H1 (cell line): Measurements from ENCODE around the gene GABRG3.

Experiments
- GABPA ChIP-seq: IDR thresholded peaks from 2 replicates; pipeline ENCODE4 v1.6.1; 2011; ENCODE audit warnings: mild to moderate bottlenecking, low read length, moderate library complexity, borderline replicate concordance; ENCODE audit not compliant: insufficient read depth
- POLR2AphosphoS5 ChIP-seq: IDR thresholded peaks from 2 replicates; pipeline ENCODE4 v1.6.1; 2011; ENCODE audit warnings: low read depth, low read length
- SIN3A ChIP-seq, 2 experiments: IDR thresholded peaks in 1 of 2; conservative IDR thresholded peaks in 1 of 2; 2 replicates each; pipeline ENCODE4 v1.6.1; 2011 to 2012; ENCODE audit warnings: low read length in 2 of 2, improper control_type of control experiment in 1 of 2, low read depth in 1 of 2, mild to moderate bottlenecking in 1 of 2

GRCh38 chr15:27272427-27272826 lies 301.4 kb downstream of the GABRG3 start:
- TF ChIP-seq SIN3A (conservative IDR thresholded peaks at IDR 0.05 in 1 of 2, IDR thresholded peaks at IDR 0.05 in 1 of 2; ENCODE audit: low read depth in 1 of 2, low read length in 2 of 2) (no peak), GABPA (no peak), POLR2AphosphoS5 (no peak)
